GM18870 (cell line): ENCODE data around the gene PANK2.
"Not testable (repeated sequence)": the region's sequence is repeated elsewhere in the genome, so short reads cannot be mapped to it uniquely, and the experiment has no call there.

Experiments
- ATAC-seq: cut with Tn5 transposase; IDR thresholded peaks from one replicate; pipeline ENCODE4 v1.9.1; 2021; ENCODE audit warnings: moderate library complexity; ENCODE audit not compliant: unreplicated experiment

The PANK2 gene

GRCh38 chr20:3925113-3925695, 36.0 kb downstream of the PANK2 start:
- no peak for ATAC-seq

DNA sequence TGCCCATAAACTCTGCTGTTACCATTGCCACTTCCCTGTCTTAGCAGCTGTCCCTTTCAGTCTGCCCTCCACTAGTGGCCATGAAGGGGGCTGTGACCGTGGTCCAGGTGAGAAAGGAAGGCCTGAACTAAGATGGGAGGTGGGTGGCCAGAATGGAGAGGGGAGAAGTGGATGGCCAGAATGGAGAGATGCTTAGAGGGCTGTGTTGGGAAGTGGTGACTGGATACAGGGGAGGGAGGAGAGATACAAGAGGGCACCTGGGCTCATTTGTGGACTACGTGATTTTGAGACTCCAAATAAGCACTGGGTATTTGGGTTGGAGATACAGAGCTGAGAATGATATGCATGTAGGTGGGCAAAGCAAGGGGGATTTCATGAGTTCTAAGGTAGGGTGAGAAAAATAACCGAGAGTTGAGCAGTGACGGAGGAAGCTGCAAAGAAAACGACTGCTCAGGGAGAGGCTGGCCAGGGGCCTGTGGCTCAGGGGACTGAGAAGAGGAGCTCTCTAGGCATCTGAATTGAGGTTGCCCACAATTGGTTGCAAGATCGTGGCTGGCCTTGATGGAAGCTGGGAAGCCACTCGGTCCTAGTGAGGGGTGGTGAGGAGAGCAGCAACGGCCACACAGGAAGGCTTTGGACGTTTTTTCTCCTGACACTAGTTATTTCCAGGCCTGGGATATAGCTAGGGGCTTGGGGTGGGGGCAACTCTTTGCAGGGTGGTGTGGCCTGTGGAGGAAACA, 36.9 kb downstream of the PANK2 start:
- ATAC-seq = no peak

GRCh38 chr20:3927486-3928291, 38.5 kb downstream of the PANK2 start:
- no peak for ATAC-seq

DNA sequence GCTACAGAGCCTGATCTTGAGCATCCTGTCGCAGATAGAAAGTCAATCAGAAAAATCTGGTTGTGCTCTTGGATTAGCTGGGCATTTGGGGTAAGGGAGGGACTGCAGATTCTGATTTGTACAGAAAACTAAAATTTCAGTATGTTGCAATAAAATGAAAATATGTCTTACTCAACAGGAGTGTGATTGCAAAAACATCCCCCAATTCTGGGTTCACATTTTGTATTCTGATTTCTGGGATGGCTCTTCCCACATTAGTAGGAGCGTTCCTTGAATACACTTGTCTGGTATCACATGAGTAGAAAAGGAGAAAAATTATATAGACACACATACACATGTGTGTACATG, 40.5 kb downstream of the PANK2 start:
- ATAC-seq = no peak

DNA sequence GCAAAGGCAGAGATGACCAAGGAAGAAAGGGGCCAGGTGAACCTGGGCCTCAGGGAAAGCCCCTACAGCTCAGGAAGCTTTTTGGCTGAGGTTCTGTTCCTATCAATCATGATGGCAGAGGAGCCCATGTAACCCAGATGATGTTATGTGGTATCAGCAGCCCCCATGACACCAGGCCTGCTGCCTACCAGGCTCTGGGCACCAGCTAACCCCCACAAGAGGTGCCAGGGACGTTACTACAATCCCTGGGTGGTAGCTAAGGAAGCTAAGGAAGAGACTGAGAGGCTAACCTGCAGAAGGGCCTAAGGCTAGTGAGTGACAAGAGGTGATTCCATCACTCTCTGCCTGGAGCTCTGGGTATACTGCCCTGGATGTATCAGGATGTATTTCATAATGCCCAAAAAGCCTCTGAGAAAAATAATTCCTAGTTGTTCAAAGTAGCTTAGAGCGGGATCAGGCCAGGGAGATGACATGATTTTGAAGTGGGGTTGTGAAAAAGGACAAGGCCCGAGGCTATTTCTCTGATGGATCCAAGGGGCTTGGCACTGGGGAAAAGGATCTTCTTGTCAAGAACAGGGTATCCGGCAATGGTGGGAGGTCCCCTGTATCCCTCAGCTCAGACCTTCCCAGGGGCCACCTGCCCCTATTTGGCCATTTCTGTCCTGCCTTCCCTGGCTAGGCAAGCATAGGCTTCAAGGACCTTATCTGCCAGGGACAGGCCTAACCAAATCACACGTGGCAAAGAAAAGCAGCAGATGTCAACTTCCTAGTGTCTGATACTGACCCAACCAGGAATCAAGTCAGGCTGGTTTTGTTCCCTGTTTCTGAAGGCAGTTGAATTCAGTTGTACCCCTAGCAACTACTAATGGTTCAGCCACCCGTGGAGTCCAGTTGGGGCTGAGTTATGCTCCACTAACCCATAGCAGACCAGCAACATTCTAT, 41.3 kb downstream of the PANK2 start:
- no peak for ATAC-seq

GRCh38 chr20:3931664-3932063, 42.5 kb downstream of the PANK2 start:
- no peak for ATAC-seq

DNA sequence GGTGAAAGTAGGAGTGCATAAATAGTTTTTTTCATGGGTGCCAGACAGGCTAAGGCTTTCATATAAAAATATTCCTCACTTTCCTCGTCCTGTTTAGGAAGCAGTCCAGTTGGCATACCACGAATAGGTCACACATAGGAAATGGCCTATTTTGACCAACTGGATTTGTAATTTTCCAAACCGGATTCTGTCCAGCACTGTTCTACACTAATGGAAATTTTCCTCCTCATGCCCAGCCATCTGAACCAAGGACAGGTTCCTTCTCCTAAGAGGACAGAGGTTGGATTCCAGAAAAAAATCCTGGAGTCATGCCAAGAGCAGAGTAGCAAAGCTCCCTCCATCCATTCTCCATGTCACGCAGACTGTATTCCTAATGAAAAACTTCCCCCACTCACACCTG, 43.1 kb downstream of the PANK2 start:
- no peak for ATAC-seq

- no peak for ATAC-seq
These were observed 43.5 kb downstream of the PANK2 start for GRCh38 chr20:3932681-3933080.

GRCh38 chr20:3933218-3933617, 44.0 kb downstream of the PANK2 start:
- ATAC-seq = no peak

- ATAC-seq = no peak
These were observed 45.4 kb downstream of the PANK2 start for GRCh38 chr20:3934624-3935023.

DNA sequence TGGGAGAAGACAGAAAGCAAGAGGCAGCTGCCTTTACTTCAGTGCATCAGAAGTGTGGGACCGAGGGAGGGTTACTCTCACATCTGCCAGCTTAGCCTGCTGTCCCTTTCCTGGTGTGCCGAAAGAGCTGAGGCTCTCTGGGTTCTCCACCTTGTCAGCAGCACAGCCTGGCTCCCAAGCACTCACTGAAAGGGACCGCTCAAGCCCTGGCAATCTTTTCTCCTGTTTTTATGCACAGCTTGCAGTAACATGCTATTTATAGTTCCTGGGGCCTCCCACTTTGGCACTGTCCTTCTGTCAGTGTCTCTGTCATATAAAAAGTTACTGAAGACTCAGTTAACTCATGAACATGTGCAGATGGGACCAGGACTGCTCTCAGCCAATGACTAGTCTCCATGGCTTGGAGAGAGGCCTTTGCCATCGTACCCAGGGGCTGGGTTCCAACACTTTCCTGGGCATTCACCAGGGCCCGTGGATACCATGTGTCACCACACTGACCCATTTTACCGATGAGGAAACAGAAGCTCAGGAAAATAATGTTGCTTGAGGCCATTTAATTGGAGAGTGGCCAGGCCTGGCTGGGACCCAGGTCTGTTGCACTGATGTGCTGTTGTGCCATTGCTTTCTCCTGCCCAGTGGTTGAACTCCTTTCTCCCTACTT, 46.2 kb downstream of the PANK2 start:
- no peak for ATAC-seq

- ATAC-seq = no peak
These were observed 46.8 kb downstream of the PANK2 start for GRCh38 chr20:3935956-3936340.

DNA sequence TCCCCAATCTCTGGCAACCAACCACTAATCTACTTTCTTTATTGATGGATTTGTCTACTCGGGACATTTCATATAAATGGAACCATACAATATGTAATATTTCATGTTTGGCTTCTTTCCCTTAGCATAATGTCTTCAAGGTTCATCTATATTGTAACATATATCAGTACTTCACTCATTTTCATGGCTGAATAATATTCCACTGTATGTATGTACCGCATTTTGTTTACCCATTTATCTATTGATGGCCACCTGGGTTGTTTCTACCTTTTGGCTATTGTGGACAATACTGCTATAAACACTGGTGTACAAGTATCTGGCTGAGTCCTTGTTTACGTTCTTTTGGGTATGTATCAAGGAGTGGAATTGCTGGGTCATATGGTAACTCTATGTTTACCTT, 48.4 kb downstream of the PANK2 start:
- ATAC-seq = no peak

GRCh38 chr20:3940905-3941304, 51.7 kb downstream of the PANK2 start:
- ATAC-seq = no peak

DNA sequence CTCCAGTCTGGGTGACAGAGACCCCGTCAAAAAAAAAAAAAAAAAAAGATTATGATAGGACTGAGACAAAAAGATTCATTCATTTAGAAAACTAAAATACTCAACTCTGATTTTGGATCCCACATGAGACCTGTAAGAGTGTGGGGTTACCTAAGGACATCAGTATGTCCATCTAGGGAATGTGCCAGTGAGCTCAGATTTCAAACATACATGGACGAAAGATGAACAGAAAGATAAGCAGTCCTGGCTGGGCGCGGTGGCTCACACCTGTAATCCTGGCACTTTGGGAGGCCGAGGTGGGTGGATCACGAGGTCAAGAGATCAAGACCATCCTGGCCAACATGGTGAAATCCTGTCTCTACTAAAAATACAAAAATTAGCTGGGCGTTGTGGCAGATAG, 57.5 kb downstream of the PANK2 start:
- ATAC-seq = not testable (repeated sequence)

GRCh38 chr20:3964719-3965118, 75.5 kb downstream of the PANK2 start:
- no peak for ATAC-seq

GRCh38 chr20:3966571-3966970, 77.4 kb downstream of the PANK2 start:
- no peak for ATAC-seq

GRCh38 chr20:3970016-3970415, 80.8 kb downstream of the PANK2 start:
- no peak for ATAC-seq

DNA sequence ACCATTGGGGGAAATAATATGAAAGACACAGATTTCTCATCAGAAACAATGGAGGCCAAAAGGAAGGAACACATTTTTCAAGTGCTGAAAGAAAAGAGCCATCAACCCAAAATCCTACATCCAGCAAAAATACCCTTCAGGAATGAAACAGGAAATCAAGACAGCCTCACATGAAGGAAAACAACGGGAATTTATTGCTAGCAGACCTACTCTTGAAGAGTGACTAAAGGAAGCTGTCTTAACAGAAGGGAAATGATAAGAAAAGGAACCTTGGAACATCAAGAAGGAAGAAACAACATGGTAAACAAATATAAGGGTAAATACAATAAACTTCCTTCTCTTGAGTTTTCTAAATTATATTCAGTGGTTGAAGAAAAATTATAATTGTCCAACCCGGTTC, 82.0 kb downstream of the PANK2 start:
- no peak for ATAC-seq

GRCh38 chr20:3972161-3972560, 83.0 kb downstream of the PANK2 start:
- no peak for ATAC-seq

- not testable (repeated sequence) for ATAC-seq
These were observed 83.4 kb downstream of the PANK2 start for GRCh38 chr20:3972631-3973030.
